ENCODE measurements around the gene SDR42E2.

- TF ChIP-seq CTCF (conservative IDR thresholded peaks at IDR 0.05): peak; percentile 59
- no peak for TF ChIP-seq ZFX (IDR thresholded peaks at IDR 0.05)
Measured at GRCh38 chr16:22183901-22184614, 21.8 kb downstream of the SDR42E2 start.

All from C4-2B (cell line).